Posterior vena cava (tissue), 2 donors: ENCODE data around the gene PPDPF. TPM values are rescaled to one million over a fixed set of nuclear protein-coding genes. Genes with fewer than 3 reads are reported as not detected.
"Not testable (repeated sequence)": the region's sequence is repeated elsewhere in the genome, so short reads cannot be mapped to it uniquely, and the experiment has no call there.

ENCODE experiments used
- DNase-seq: peaks from one replicate; pipeline ENCODE4 v3.0.0-alpha.2; 2020; ENCODE audit warnings: low spot score
- intact Hi-C, 2 donors: fragments of 100-400 bp; cut with DNase I; formaldehyde crosslinking; loops; one replicate each; pipeline versions ENCODE4 v1.14.1 to v1.14.2; 2022 to 2023
- long read RNA-seq, 2 donors: library from polyadenylated mRNA; unstranded; transcript quantifications; one replicate each; pipeline ENCODE4 v2.0.0, GENCODE V29; 2020 to 2021
- total RNA-seq, 2 donors: library from RNA; stranded (reverse); fragmentation: NEBNext Ultra II Directional; extraction: Animal tissue kit (Norgen Biotek cat#: 25700); gene quantifications; one replicate each; pipeline ENCODE4 v1.2.1, GENCODE V29; 2021
- donor health status: DM: yes; HTN: yes; CAD: no.
- donor health status: DM: yes; HTN: yes; CAD: no.

PPDPF gene
- total RNA-seq = 100 to 1,000 TPM; 172 to 331 TPM
- long read RNA-seq, donor 1, transcript PPDPF-202 (4 exons, 868 nt) = major isoform, 6 of 9 reads
- long read RNA-seq, donor 1, partial matches to known transcripts = 2 of 9 reads
- long read RNA-seq, donor 1, other reads (novel, unspliced or antisense) = 1 of 9 reads
- long read RNA-seq, donor 2, partial matches to known transcripts = 0 of 1 reads
- long read RNA-seq, donor 2, other reads (novel, unspliced or antisense) = 0 of 1 reads

- peak; percentile 96 for DNase-seq
- intact Hi-C loops = no loop called here
Measured at GRCh38 chr20:63520504-63520933, at the start of gene PPDPF. Gene PPDPF (plus strand): TSS chr20:63520765. CDS start chr20:63521309, 544 bp downstream.

- intact Hi-C loops = no loop called here
- no peak for DNase-seq
Measured at GRCh38 chr20:63471002-63471716, 49.4 kb upstream of the PPDPF start.

- intact Hi-C loops = no loop called here
- no peak for DNase-seq
Measured at GRCh38 chr20:63471717-63471980, 48.9 kb upstream of the PPDPF start.

GRCh38 chr20:63471981-63472831 is 48.4 kb upstream of the PPDPF start, which contains the start of gene KCNQ2:
Gene KCNQ2 (minus strand): TSS chr20:63472655. CDS start chr20:63472463, 192 bp downstream.
- intact Hi-C loops = no loop called here

GRCh38 chr20:63472862-63473390 is 47.6 kb upstream of the PPDPF start:
- intact Hi-C loops = no loop called here
- DNase-seq = no peak

More at GRCh38 chr20:63471981-63472831, 48.4 kb upstream of the PPDPF start, which contains the start of gene KCNQ2:
- no peak for DNase-seq

- intact Hi-C loops = no loop called here
- no peak for DNase-seq
Measured at GRCh38 chr20:63473555-63474449, 46.8 kb upstream of the PPDPF start.

GRCh38 chr20:63475209-63475608 is 45.4 kb upstream of the PPDPF start:
- intact Hi-C loops = no loop called here

GRCh38 chr20:63477061-63477616 is 43.4 kb upstream of the PPDPF start:
- intact Hi-C loops = no loop called here
- no peak for DNase-seq

More at GRCh38 chr20:63475209-63475608, 45.4 kb upstream of the PPDPF start:
- DNase-seq = no peak

- intact Hi-C loops = no loop called here
- no peak for DNase-seq
Measured at GRCh38 chr20:63477944-63478343, 42.6 kb upstream of the PPDPF start.

- intact Hi-C loops = no loop called here
Measured at GRCh38 chr20:63478346-63479302, 41.9 kb upstream of the PPDPF start.

GRCh38 chr20:63479695-63480419 is 40.7 kb upstream of the PPDPF start:
- intact Hi-C loops, DNase-seq: not testable (repeated sequence)

More at GRCh38 chr20:63478346-63479302, 41.9 kb upstream of the PPDPF start:
- DNase-seq = no peak

GRCh38 chr20:63481503-63481902 is 39.1 kb upstream of the PPDPF start:
- intact Hi-C loops = no loop called here

GRCh38 chr20:63482021-63482587 is 38.5 kb upstream of the PPDPF start:
- DNase-seq = no peak
- intact Hi-C loops = no loop called here

More at GRCh38 chr20:63481503-63481902, 39.1 kb upstream of the PPDPF start:
- no peak for DNase-seq

- no peak for DNase-seq
- intact Hi-C loops = no loop called here
Measured at GRCh38 chr20:63483834-63484233, 36.7 kb upstream of the PPDPF start.

GRCh38 chr20:63484236-63484635 is 36.3 kb upstream of the PPDPF start:
- DNase-seq = no peak
- intact Hi-C loops = no loop called here

- DNase-seq = no peak
- intact Hi-C loops = no loop called here
Measured at GRCh38 chr20:63484651-63485403, 35.7 kb upstream of the PPDPF start.
